Measurements from ENCODE around the gene MTX1. TPM values are rescaled to one million over a fixed set of nuclear protein-coding genes. Genes with fewer than 3 reads are reported as not detected.

Gene MTX1
- total and polyA plus RNA-seq, 9 of the 15 experiments (the other 6 are each of a cell fraction or from before 2014, with no cell fraction given), result 29.1 to 98.4 (median 66.9) TPM

DNA sequence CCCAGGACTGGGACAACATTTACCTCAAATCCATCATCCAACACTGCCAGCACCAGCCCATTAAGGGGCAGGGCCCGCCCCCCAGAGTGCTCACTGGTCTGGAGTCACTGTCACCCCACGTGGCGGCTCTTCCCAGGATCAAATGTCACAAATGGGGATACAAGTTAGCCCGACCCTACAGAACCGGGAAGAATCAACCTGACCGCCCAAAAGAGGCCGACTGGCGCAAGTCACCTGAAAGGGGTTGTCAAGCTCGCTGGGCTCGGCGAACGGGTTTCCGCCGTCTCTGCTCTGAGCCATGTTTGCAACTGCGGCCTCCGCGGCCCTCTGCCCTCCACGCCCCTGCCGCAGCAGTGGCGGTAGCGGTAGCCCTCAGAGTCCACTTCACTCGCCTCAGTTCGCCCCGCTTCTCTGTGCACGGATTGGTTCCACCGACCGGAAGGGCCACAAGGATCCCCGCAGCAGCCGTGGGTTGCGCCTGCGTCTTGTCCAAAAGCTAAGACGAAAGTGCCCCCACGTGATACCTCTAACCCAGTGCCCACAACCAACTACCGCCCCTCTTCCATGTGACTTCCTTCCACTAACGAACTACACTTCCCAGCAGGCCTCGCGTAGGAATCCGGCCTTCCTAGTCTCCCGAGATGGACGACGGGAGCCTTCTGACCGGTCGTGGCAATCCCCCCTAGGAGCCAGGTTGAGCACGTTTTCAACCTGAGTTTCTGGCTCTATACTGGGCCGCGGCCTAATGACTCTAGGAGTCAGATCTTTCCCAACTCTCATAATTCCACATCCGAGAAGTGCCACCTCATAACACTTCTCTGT is 53.6 kb downstream of the MTX1 start, which contains the start of gene SCAMP3 (continued):
- TF ChIP-seq, protein P1, sequence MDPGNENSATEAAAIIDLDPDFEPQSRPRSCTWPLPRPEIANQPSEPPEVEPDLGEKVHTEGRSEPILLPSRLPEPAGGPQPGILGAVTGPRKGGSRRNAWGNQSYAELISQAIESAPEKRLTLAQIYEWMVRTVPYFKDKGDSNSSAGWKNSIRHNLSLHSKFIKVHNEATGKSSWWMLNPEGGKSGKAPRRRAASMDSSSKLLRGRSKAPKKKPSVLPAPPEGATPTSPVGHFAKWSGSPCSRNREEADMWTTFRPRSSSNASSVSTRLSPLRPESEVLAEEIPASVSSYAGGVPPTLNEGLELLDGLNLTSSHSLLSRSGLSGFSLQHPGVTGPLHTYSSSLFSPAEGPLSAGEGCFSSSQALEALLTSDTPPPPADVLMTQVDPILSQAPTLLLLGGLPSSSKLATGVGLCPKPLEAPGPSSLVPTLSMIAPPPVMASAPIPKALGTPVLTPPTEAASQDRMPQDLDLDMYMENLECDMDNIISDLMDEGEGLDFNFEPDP (CRISPR knock-in tag; IDR thresholded peaks at IDR 0.05), result peak; percentile 85; the same call in 1 of the 2 replicates
- TF ChIP-seq REST (IDR thresholded peaks at IDR 0.05; ENCODE audit: borderline replicate concordance) (peak; percentile 85), REST (CRISPR knock-in tag; IDR thresholded peaks at IDR 0.05; ENCODE audit: low read depth) (peak; percentile 91), NR1H2 (CRISPR knock-in tag; IDR thresholded peaks at IDR 0.05) (no peak), EP300 (IDR thresholded peaks at IDR 0.05; ENCODE audit: low read length) (no peak), ARNT (IDR thresholded peaks at IDR 0.05) (no peak), MAFK (IDR thresholded peaks at IDR 0.05; ENCODE audit: low read length) (no peak), ZBED1 (IDR thresholded peaks at IDR 0.05) (no peak; the same call in 1 of the 2 replicates), MTF1 (CRISPR knock-in tag; IDR thresholded peaks at IDR 0.05; ENCODE audit: borderline replicate concordance) (no peak), PHF21A (IDR thresholded peaks at IDR 0.05; ENCODE audit: borderline replicate concordance, low read depth) (no peak), ZC3H11A (IDR thresholded peaks at IDR 0.05; ENCODE audit: low read depth, low read length) (no peak), TRIM28 (IDR thresholded peaks at IDR 0.05) (no peak), HSF4 (CRISPR knock-in tag; IDR thresholded peaks at IDR 0.05; ENCODE audit: borderline replicate concordance) (no peak), DMBX1 (CRISPR knock-in tag; IDR thresholded peaks at IDR 0.05; ENCODE audit: borderline replicate concordance) (no peak), GTF2A2 (tag; IDR thresholded peaks at IDR 0.05) (no peak), ZNF75A (CRISPR knock-in tag; IDR thresholded peaks at IDR 0.05) (peak; percentile 65; the same call in 1 of the 2 replicates), HDAC2 (IDR thresholded peaks at IDR 0.05) (peak; percentile 80; the same call in 1 of the 2 replicates)
- TF ChIP-seq, protein P2, sequence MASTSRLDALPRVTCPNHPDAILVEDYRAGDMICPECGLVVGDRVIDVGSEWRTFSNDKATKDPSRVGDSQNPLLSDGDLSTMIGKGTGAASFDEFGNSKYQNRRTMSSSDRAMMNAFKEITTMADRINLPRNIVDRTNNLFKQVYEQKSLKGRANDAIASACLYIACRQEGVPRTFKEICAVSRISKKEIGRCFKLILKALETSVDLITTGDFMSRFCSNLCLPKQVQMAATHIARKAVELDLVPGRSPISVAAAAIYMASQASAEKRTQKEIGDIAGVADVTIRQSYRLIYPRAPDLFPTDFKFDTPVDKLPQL (IDR thresholded peaks at IDR 0.05; ENCODE audit: extremely low read depth, insufficient read length), result no peak

Data from K562 (cell line).